Neuronal stem cell (in vitro differentiated cells): ENCODE measurements around the gene MTARC1.

Experiments used
- DNase-seq: peaks from one replicate; pipeline ENCODE4 v3.0.0-alpha.2; 2013; ENCODE audit warnings: low spot score
- H2AFZ ChIP-seq: one replicate; pipeline ENCODE4 v1.6.1; 2013; ENCODE audit warnings: mild to moderate bottlenecking, low read length, inconsistent platforms
- H2AK5ac ChIP-seq: 2 replicates; pipeline ENCODE4 v1.6.1; 2013; ENCODE audit warnings: low read depth, mild to moderate bottlenecking, inconsistent platforms, low read length, moderate library complexity, mixed read lengths
- H2BK120ac ChIP-seq: 2 replicates; pipeline ENCODE4 v1.6.1; 2013; ENCODE audit warnings: low read depth, mild to moderate bottlenecking, inconsistent platforms, low read length, moderate library complexity, mixed read lengths
- H2BK12ac ChIP-seq: one replicate; pipeline ENCODE4 v1.6.1; 2013; ENCODE audit warnings: low read length, inconsistent platforms
- H2BK15ac ChIP-seq: 2 replicates; pipeline ENCODE4 v1.6.1; 2013; ENCODE audit warnings: mild to moderate bottlenecking, low read length, inconsistent platforms, mixed read lengths
- H2BK5ac ChIP-seq: one replicate; pipeline ENCODE4 v1.6.1; 2013; ENCODE audit warnings: inconsistent platforms, mild to moderate bottlenecking, low read length, moderate library complexity
- H3K14ac ChIP-seq: one replicate; pipeline ENCODE4 v1.6.1; 2013; ENCODE audit warnings: low read length, inconsistent platforms
- H3K18ac ChIP-seq: 2 replicates; pipeline ENCODE4 v1.6.1; 2013; ENCODE audit warnings: low read length, inconsistent platforms
- H3K23ac ChIP-seq: 2 replicates; pipeline ENCODE4 v1.6.1; 2013; ENCODE audit warnings: low read depth, mild to moderate bottlenecking, mixed read lengths, low read length, inconsistent platforms; ENCODE audit not compliant: poor library complexity
- H3K27ac ChIP-seq: replicated peaks from 3 replicates; pipeline ENCODE4 v1.5.1; 2013; ENCODE audit warnings: low read length, inconsistent platforms
- H3K27me3 ChIP-seq, 3 experiments: 2 replicates each; pipeline ENCODE4 v1.6.1; 2013; ENCODE audit warnings: low read length in 3 of 3, mild to moderate bottlenecking in 2 of 3, inconsistent platforms in 1 of 3, low read depth in 1 of 3, mixed read lengths in 1 of 3, moderate library complexity in 1 of 3; ENCODE audit not compliant: control insufficient read depth in 3 of 3, insufficient read depth in 3 of 3
- H3K36me3 ChIP-seq, 2 donors: replicated peaks in 1 of 2; 2 replicates each; pipeline ENCODE4 v1.6.1; 2013; ENCODE audit warnings: low read length in 2 of 2; ENCODE audit not compliant: control insufficient read depth in 2 of 2, insufficient read depth in 2 of 2
- H3K4ac ChIP-seq: 2 replicates; pipeline ENCODE4 v1.6.1; 2013; ENCODE audit warnings: inconsistent platforms, mild to moderate bottlenecking, low read length, moderate library complexity
- H3K4me1 ChIP-seq, 2 donors: 1 replicate in 1 of 2; 2 replicates in 1 of 2; pipeline ENCODE4 v1.6.1; 2013; ENCODE audit warnings: low read length in 2 of 2, low read depth in 1 of 2; ENCODE audit not compliant: control insufficient read depth in 2 of 2, insufficient read depth in 1 of 2
- H3K4me2 ChIP-seq: one replicate; pipeline ENCODE4 v1.6.1; 2013; ENCODE audit warnings: mild to moderate bottlenecking, low read length, inconsistent platforms; ENCODE audit not compliant: insufficient read depth, poor library complexity, severe bottlenecking
- H3K4me3 ChIP-seq, 2 donors: 2 replicates each; pipeline ENCODE4 v1.5.1; 2013; ENCODE audit warnings: low read length in 2 of 2, mild to moderate bottlenecking in 2 of 2, inconsistent platforms in 1 of 2, moderate library complexity in 1 of 2
- H3K79me1 ChIP-seq: one replicate; pipeline ENCODE4 v1.6.1; 2013; ENCODE audit warnings: low read depth, mild to moderate bottlenecking, inconsistent platforms, low read length, moderate library complexity
- H3K9ac ChIP-seq: one replicate; pipeline ENCODE4 v1.6.1; 2013; ENCODE audit warnings: mild to moderate bottlenecking, low read depth, low read length, inconsistent platforms; ENCODE audit not compliant: poor library complexity
- H3K9me3 ChIP-seq, 2 donors: replicated peaks in 1 of 2; 2 replicates each; pipeline versions ENCODE3 to v1.6.1; 2013; ENCODE audit warnings: low read length in 2 of 2, mild to moderate bottlenecking in 2 of 2, inconsistent platforms in 1 of 2, low read depth in 1 of 2, mixed read lengths in 1 of 2, moderate library complexity in 1 of 2; ENCODE audit not compliant: control insufficient read depth in 2 of 2, insufficient read depth in 1 of 2
- H4K8ac ChIP-seq: one replicate; pipeline ENCODE4 v1.6.1; 2013; ENCODE audit warnings: low read depth, mild to moderate bottlenecking, inconsistent platforms, low read length, moderate library complexity
- H4K91ac ChIP-seq: one replicate; pipeline ENCODE4 v1.6.1; 2013; ENCODE audit warnings: low read length, low read depth, mild to moderate bottlenecking, inconsistent platforms; ENCODE audit not compliant: poor library complexity
- WGBS, 2 donors: extraction: QIAGEN DNeasy Blood & Tissue Kit; methylation state at CpG; one replicate each; pipeline ENCODE4 v1.1.7; 2013; ENCODE audit warnings: missing lambda C conversion rate in 2 of 2, mixed read lengths in 1 of 2; ENCODE audit not compliant: insufficient read length in 2 of 2, insufficient replicate concordance in 1 of 2; ENCODE audit errors: extremely low coverage in 2 of 2; 5-methylcytosine and 5-hydroxymethylcytosine counted together

The MTARC1 gene

DNA sequence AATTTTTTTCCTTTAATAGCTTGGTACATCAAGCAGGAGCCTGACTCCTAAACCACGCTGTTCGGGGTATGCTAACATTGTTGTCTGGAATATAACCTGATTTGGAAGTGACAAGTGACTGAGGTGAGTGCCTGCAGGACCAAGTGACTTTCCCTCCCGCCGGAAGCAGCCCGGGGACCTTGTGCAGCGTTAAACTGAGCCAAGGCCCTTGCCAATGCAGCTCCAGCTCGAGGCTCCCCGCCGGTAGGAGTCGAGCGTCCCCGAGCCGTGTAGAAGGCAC, 716 bp upstream of the MTARC1 start:
- Histone ChIP-seq H3K4me2 (peak overlapping the region; percentile 90), H2BK5ac (no peak overlapping the region), H2AK5ac (no peak overlapping the region), H2AFZ (peak overlapping the region; percentile 93), H4K8ac (peak overlapping the region; percentile 56), H3K9ac (no peak overlapping the region), H2BK120ac (no peak overlapping the region), H3K27me3 (no peaks in the 10 kb centered on the region), H3K27ac (no peak overlapping the region), H3K23ac (no peak overlapping the region), H3K36me3 (no peaks in the 10 kb centered on the region), H3K4ac (peak overlapping the region; percentile 31), H3K9me3 (no peaks in the 10 kb centered on the region), H3K79me1 (no peaks in the 10 kb centered on the region), H3K4me3 (peak overlapping the region in 1 of 2 donors; percentile 60), H3K14ac (no peak overlapping the region), H2BK12ac (no peak overlapping the region), H4K91ac (no peak overlapping the region), H2BK15ac (peak overlapping the region; percentile 27), H3K18ac (peak overlapping the region; percentile 91), H3K4me1 (peaks cover 2 to 5% of the 10 kb centered on the region in 2 donors)
- no CpG with 5 or more reads among the region's 13 CpGs for WGBS, 2 donors
- DNase-seq, result no peak

DNA sequence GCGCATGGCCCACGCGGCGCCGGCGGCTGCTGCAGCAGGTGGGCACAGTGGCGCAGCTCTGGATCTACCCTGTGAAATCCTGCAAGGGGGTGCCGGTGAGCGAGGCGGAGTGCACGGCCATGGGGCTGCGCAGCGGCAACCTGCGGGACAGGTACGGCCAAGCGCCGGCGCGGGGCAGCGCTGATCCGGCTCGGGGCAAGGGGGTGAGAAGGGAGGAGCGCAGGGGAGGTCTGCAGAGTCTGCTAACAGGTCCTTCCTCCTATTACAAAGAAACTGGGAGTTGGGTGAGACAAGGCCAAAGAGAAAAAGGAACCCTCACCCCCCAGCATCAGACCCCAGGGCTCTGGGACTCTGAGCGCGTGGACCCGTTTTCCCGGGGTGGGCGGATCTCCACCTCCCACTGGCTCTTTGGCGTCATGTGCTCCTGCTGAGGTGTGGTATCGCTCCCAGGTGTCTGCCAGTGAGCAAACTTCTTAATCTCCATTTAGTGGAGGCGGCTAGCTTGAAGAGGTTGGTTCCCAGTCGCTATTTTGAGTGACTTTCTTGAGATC, 431 bp downstream of the MTARC1 start:
- H3K36me3 ChIP-seq, result no peaks in the 10 kb centered on the region
- peaks cover 2 to 5% of the 10 kb centered on the region in 2 donors for H3K4me1 ChIP-seq
- WGBS, 2 donors, result no CpG with 5 or more reads among the region's 32 CpGs
- H3K4me2 ChIP-seq, result peak overlapping the region; percentile 90
- peak overlapping the region; percentile 60 to 85 for H3K4me3 ChIP-seq
- no peak overlapping the region for H3K27ac ChIP-seq
- peak overlapping the region; percentile 65 for H3K23ac ChIP-seq
- H3K18ac ChIP-seq, result peak overlapping the region; percentile 91
- H3K9ac ChIP-seq, result peak overlapping the region; percentile 89
- H4K91ac ChIP-seq, result no peak overlapping the region
- H2BK120ac ChIP-seq, result no peak overlapping the region
- peak overlapping the region; percentile 22 for H2AK5ac ChIP-seq
- peak overlapping the region; percentile 41 for H2BK15ac ChIP-seq
- no peak for DNase-seq
- no peak overlapping the region for H3K14ac ChIP-seq
- H3K4ac ChIP-seq, result no peak overlapping the region
- H2BK12ac ChIP-seq, result no peak overlapping the region
- H3K79me1 ChIP-seq, result no peaks in the 10 kb centered on the region
- H2BK5ac ChIP-seq, result peak overlapping the region; percentile 57
- no peaks in the 10 kb centered on the region for H3K9me3 ChIP-seq
- H2AFZ ChIP-seq, result peak overlapping the region; percentile 93
- H3K27me3 ChIP-seq, result no peaks in the 10 kb centered on the region
- no peak overlapping the region for H4K8ac ChIP-seq

- no peak overlapping the region for H2BK15ac ChIP-seq
- no peak overlapping the region for H3K23ac ChIP-seq
- H4K91ac ChIP-seq, result no peak overlapping the region
- no peak overlapping the region for H3K27ac ChIP-seq
- H3K4ac ChIP-seq, result no peak overlapping the region
- no peak overlapping the region for H2AK5ac ChIP-seq
- WGBS, 2 donors, result no CpG with 5 or more reads among the region's 7 CpGs
- no peaks in the 10 kb centered on the region for H3K27me3 ChIP-seq
- no peak overlapping the region for H3K4me2 ChIP-seq
- H3K18ac ChIP-seq, result no peak overlapping the region
- no peaks in the 10 kb centered on the region for H3K9me3 ChIP-seq
- no peak overlapping the region for H3K14ac ChIP-seq
- no peak overlapping the region for H3K9ac ChIP-seq
- no peak overlapping the region for H2BK5ac ChIP-seq
- H3K79me1 ChIP-seq, result no peaks in the 10 kb centered on the region
- no peak for DNase-seq
- H3K4me1 ChIP-seq, result peaks cover 2 to 5% of the 10 kb centered on the region in 2 donors
- H2AFZ ChIP-seq, result no peak overlapping the region
- no peak overlapping the region for H2BK120ac ChIP-seq
- H3K4me3 ChIP-seq, result no peak overlapping the region
- no peak overlapping the region for H2BK12ac ChIP-seq
- H3K36me3 ChIP-seq, result no peaks in the 10 kb centered on the region
- H4K8ac ChIP-seq, result no peak overlapping the region
Measured at GRCh38 chr1:220788900-220789299, 2.2 kb downstream of the MTARC1 start.

- WGBS, 2 donors, result no CpG with 5 or more reads among the region's 2 CpGs
- H3K4ac ChIP-seq, result no peak overlapping the region
- no peaks in the 10 kb centered on the region for H3K36me3 ChIP-seq
- H2BK12ac ChIP-seq, result no peak overlapping the region
- no peak overlapping the region for H2BK15ac ChIP-seq
- no peak overlapping the region for H3K9ac ChIP-seq
- no peaks in the 10 kb centered on the region for H3K27me3 ChIP-seq
- H3K27ac ChIP-seq, result no peak overlapping the region
- H4K91ac ChIP-seq, result no peak overlapping the region
- no peak overlapping the region for H2BK5ac ChIP-seq
- H3K4me1 ChIP-seq, result peaks cover 2 to 5% of the 10 kb centered on the region in 2 donors
- DNase-seq, result no peak
- no peaks in the 10 kb centered on the region for H3K9me3 ChIP-seq
- H3K14ac ChIP-seq, result no peak overlapping the region
- H2AK5ac ChIP-seq, result no peak overlapping the region
- no peak overlapping the region for H3K4me3 ChIP-seq
- H3K79me1 ChIP-seq, result no peaks in the 10 kb centered on the region
- no peak overlapping the region for H2AFZ ChIP-seq
- no peak overlapping the region for H3K23ac ChIP-seq
- H3K18ac ChIP-seq, result no peak overlapping the region
- H4K8ac ChIP-seq, result no peak overlapping the region
- no peak overlapping the region for H2BK120ac ChIP-seq
- no peak overlapping the region for H3K4me2 ChIP-seq
Measured at GRCh38 chr1:220789532-220790147, 2.9 kb downstream of the MTARC1 start.
